Measurements from ENCODE around the gene CHRND. TPM values are rescaled to one million over a fixed set of nuclear protein-coding genes. Genes with fewer than 3 reads are reported as not detected.
A peak's percentile ranks its signal among the peaks of the same experiment; 100 is the strongest.

CHRND gene
- total and polyA plus RNA-seq, 2 donors, result 0.43 to 0.57 TPM

GRCh38 chr2:232573771-232574435 lies 47.9 kb downstream of the CHRND start:
- peaks cover 52 to 53% of the 10 kb centered on the region in 2 donors for H3K36me3 ChIP-seq (ENCODE audit: control insufficient read depth in 2 of 2, insufficient read depth in 2 of 2, low read length in 1 of 2)
- DNase-seq (ENCODE audit: low read depth in 6 of 9, low spot score in 9 of 9), result no peak
- WGBS, result 97% methylated on average over 8 of the region's 8 CpGs
- peaks cover 0 to 3% of the 10 kb centered on the region in 2 donors for H3K4me1 ChIP-seq (ENCODE audit: control insufficient read depth in 2 of 2, insufficient read depth in 2 of 2, low read length in 2 of 2)
- H3K27me3 ChIP-seq (ENCODE audit: control insufficient read depth in 2 of 2, insufficient read depth in 1 of 2, low read length in 1 of 2), result no peaks in the 10 kb centered on the region
- no peaks in the 10 kb centered on the region for H3K9me3 ChIP-seq (ENCODE audit: control insufficient read depth in 2 of 2, insufficient read depth in 1 of 2, low read length in 1 of 2)
- H3K4me3 ChIP-seq (ENCODE audit: low read length in 2 of 2), result no peak overlapping the region
- H3K27ac ChIP-seq (ENCODE audit: low read depth in 1 of 2, low read length in 1 of 2), result peak overlapping the region; percentile 34 to 40

GRCh38 chr2:232574674-232575403 lies 48.9 kb downstream of the CHRND start:
- H3K27ac ChIP-seq (ENCODE audit: low read depth in 1 of 2, low read length in 1 of 2), result no peak overlapping the region
- peak in 1 of 9 donors; percentile 5 for DNase-seq (ENCODE audit: low read depth in 6 of 9, low spot score in 9 of 9)
- peaks cover 0 to 3% of the 10 kb centered on the region in 2 donors for H3K4me1 ChIP-seq (ENCODE audit: control insufficient read depth in 2 of 2, insufficient read depth in 2 of 2, low read length in 2 of 2)
- H3K36me3 ChIP-seq (ENCODE audit: control insufficient read depth in 2 of 2, insufficient read depth in 2 of 2, low read length in 1 of 2), result peaks cover 42 to 50% of the 10 kb centered on the region in 2 donors
- H3K9me3 ChIP-seq (ENCODE audit: control insufficient read depth in 2 of 2, insufficient read depth in 1 of 2, low read length in 1 of 2), result no peaks in the 10 kb centered on the region
- H3K27me3 ChIP-seq (ENCODE audit: control insufficient read depth in 2 of 2, insufficient read depth in 1 of 2, low read length in 1 of 2), result no peaks in the 10 kb centered on the region
- 95% methylated on average over 5 of the region's 5 CpGs for WGBS
- H3K4me3 ChIP-seq (ENCODE audit: low read length in 2 of 2), result no peak overlapping the region

- Histone ChIP-seq H3K27ac (ENCODE audit: low read depth in 1 of 2, low read length in 1 of 2) (no peak overlapping the region), H3K4me1 (ENCODE audit: control insufficient read depth in 2 of 2, insufficient read depth in 2 of 2, low read length in 2 of 2) (peaks cover 0 to 2% of the 10 kb centered on the region in 2 donors), H3K36me3 (ENCODE audit: control insufficient read depth in 2 of 2, insufficient read depth in 2 of 2, low read length in 1 of 2) (peaks cover 37 to 45% of the 10 kb centered on the region in 2 donors), H3K27me3 (ENCODE audit: control insufficient read depth in 2 of 2, insufficient read depth in 1 of 2, low read length in 1 of 2) (no peaks in the 10 kb centered on the region), H3K4me3 (ENCODE audit: low read length in 2 of 2) (no peak overlapping the region), H3K9me3 (ENCODE audit: control insufficient read depth in 2 of 2, insufficient read depth in 1 of 2, low read length in 1 of 2) (no peaks in the 10 kb centered on the region)
- 98% methylated on average over 1 of the region's 1 CpG for WGBS
- DNase-seq (ENCODE audit: low read depth in 6 of 9, low spot score in 9 of 9), result no peak
These were observed 49.4 kb downstream of the CHRND start for GRCh38 chr2:232575404-232575746.

- Histone ChIP-seq H3K27me3 (ENCODE audit: control insufficient read depth in 2 of 2, insufficient read depth in 1 of 2, low read length in 1 of 2) (no peaks in the 10 kb centered on the region), H3K4me3 (ENCODE audit: low read length in 2 of 2) (no peak overlapping the region), H3K36me3 (ENCODE audit: control insufficient read depth in 2 of 2, insufficient read depth in 2 of 2, low read length in 1 of 2) (peaks cover 40 to 49% of the 10 kb centered on the region in 2 donors), H3K9me3 (ENCODE audit: control insufficient read depth in 2 of 2, insufficient read depth in 1 of 2, low read length in 1 of 2) (no peaks in the 10 kb centered on the region), H3K4me1 (ENCODE audit: control insufficient read depth in 2 of 2, insufficient read depth in 2 of 2, low read length in 2 of 2) (no peaks in the 10 kb centered on the region), H3K27ac (ENCODE audit: low read depth in 1 of 2, low read length in 1 of 2) (no peak overlapping the region)
- DNase-seq (ENCODE audit: low read depth in 6 of 9, low spot score in 9 of 9), result no peak
- WGBS, result 98% methylated on average over 2 of the region's 2 CpGs
These were observed 51.0 kb downstream of the CHRND start for GRCh38 chr2:232576995-232577394.

- Histone ChIP-seq H3K4me1 (ENCODE audit: control insufficient read depth in 2 of 2, insufficient read depth in 2 of 2, low read length in 2 of 2) (no peaks in the 10 kb centered on the region), H3K27me3 (ENCODE audit: control insufficient read depth in 2 of 2, insufficient read depth in 1 of 2, low read length in 1 of 2) (no peaks in the 10 kb centered on the region), H3K36me3 (ENCODE audit: control insufficient read depth in 2 of 2, insufficient read depth in 2 of 2, low read length in 1 of 2) (peaks cover 42 to 48% of the 10 kb centered on the region in 2 donors), H3K27ac (ENCODE audit: low read depth in 1 of 2, low read length in 1 of 2) (no peak overlapping the region), H3K9me3 (ENCODE audit: control insufficient read depth in 2 of 2, insufficient read depth in 1 of 2, low read length in 1 of 2) (no peaks in the 10 kb centered on the region), H3K4me3 (ENCODE audit: low read length in 2 of 2) (no peak overlapping the region)
- DNase-seq (ENCODE audit: low read depth in 6 of 9, low spot score in 9 of 9), result no peak
- 99% methylated on average over 2 of the region's 2 CpGs for WGBS
These were observed 51.9 kb downstream of the CHRND start for GRCh38 chr2:232577841-232578240.

- H3K27ac ChIP-seq (ENCODE audit: low read depth in 1 of 2, low read length in 1 of 2), result no peak overlapping the region
- no peak for DNase-seq (ENCODE audit: low read depth in 6 of 9, low spot score in 9 of 9)
- no peaks in the 10 kb centered on the region for H3K27me3 ChIP-seq (ENCODE audit: control insufficient read depth in 2 of 2, insufficient read depth in 1 of 2, low read length in 1 of 2)
- peaks cover 40 to 41% of the 10 kb centered on the region in 2 donors for H3K36me3 ChIP-seq (ENCODE audit: control insufficient read depth in 2 of 2, insufficient read depth in 2 of 2, low read length in 1 of 2)
- WGBS, result 98% methylated on average over 2 of the region's 2 CpGs
- H3K4me1 ChIP-seq (ENCODE audit: control insufficient read depth in 2 of 2, insufficient read depth in 2 of 2, low read length in 2 of 2), result no peaks in the 10 kb centered on the region
- no peaks in the 10 kb centered on the region for H3K9me3 ChIP-seq (ENCODE audit: control insufficient read depth in 2 of 2, insufficient read depth in 1 of 2, low read length in 1 of 2)
- H3K4me3 ChIP-seq (ENCODE audit: low read length in 2 of 2), result no peak overlapping the region
These were observed 52.7 kb downstream of the CHRND start for GRCh38 chr2:232578626-232579025.

- Histone ChIP-seq H3K27me3 (ENCODE audit: control insufficient read depth in 2 of 2, insufficient read depth in 1 of 2, low read length in 1 of 2) (no peaks in the 10 kb centered on the region), H3K4me1 (ENCODE audit: control insufficient read depth in 2 of 2, insufficient read depth in 2 of 2, low read length in 2 of 2) (no peaks in the 10 kb centered on the region), H3K9me3 (ENCODE audit: control insufficient read depth in 2 of 2, insufficient read depth in 1 of 2, low read length in 1 of 2) (no peaks in the 10 kb centered on the region), H3K27ac (ENCODE audit: low read depth in 1 of 2, low read length in 1 of 2) (no peak overlapping the region), H3K36me3 (ENCODE audit: control insufficient read depth in 2 of 2, insufficient read depth in 2 of 2, low read length in 1 of 2) (peaks cover 26 to 29% of the 10 kb centered on the region in 2 donors), H3K4me3 (ENCODE audit: low read length in 2 of 2) (no peak overlapping the region)
- WGBS, result 97% methylated on average over 6 of the region's 6 CpGs
- no peak for DNase-seq (ENCODE audit: low read depth in 6 of 9, low spot score in 9 of 9)
These were observed 54.7 kb downstream of the CHRND start for GRCh38 chr2:232580648-232580981.

- Histone ChIP-seq H3K9me3 (ENCODE audit: control insufficient read depth in 2 of 2, insufficient read depth in 1 of 2, low read length in 1 of 2) (no peaks in the 10 kb centered on the region), H3K36me3 (ENCODE audit: control insufficient read depth in 2 of 2, insufficient read depth in 2 of 2, low read length in 1 of 2) (peaks cover 24 to 26% of the 10 kb centered on the region in 2 donors), H3K4me1 (ENCODE audit: control insufficient read depth in 2 of 2, insufficient read depth in 2 of 2, low read length in 2 of 2) (no peaks in the 10 kb centered on the region), H3K4me3 (ENCODE audit: low read length in 2 of 2) (no peak overlapping the region), H3K27ac (ENCODE audit: low read depth in 1 of 2, low read length in 1 of 2) (no peak overlapping the region), H3K27me3 (ENCODE audit: control insufficient read depth in 2 of 2, insufficient read depth in 1 of 2, low read length in 1 of 2) (no peaks in the 10 kb centered on the region)
- DNase-seq (ENCODE audit: low read depth in 6 of 9, low spot score in 9 of 9), result no peak
These were observed 55.8 kb downstream of the CHRND start for GRCh38 chr2:232581725-232582124.

GRCh38 chr2:232584238-232584637 lies 58.3 kb downstream of the CHRND start:
- 97% methylated on average over 6 of the region's 6 CpGs for WGBS
- peaks cover 23 to 24% of the 10 kb centered on the region in 2 donors for H3K36me3 ChIP-seq (ENCODE audit: control insufficient read depth in 2 of 2, insufficient read depth in 2 of 2, low read length in 1 of 2)
- no peak overlapping the region for H3K27ac ChIP-seq (ENCODE audit: low read depth in 1 of 2, low read length in 1 of 2)
- no peak overlapping the region for H3K4me3 ChIP-seq (ENCODE audit: low read length in 2 of 2)
- H3K27me3 ChIP-seq (ENCODE audit: control insufficient read depth in 2 of 2, insufficient read depth in 1 of 2, low read length in 1 of 2), result no peaks in the 10 kb centered on the region
- no peaks in the 10 kb centered on the region for H3K4me1 ChIP-seq (ENCODE audit: control insufficient read depth in 2 of 2, insufficient read depth in 2 of 2, low read length in 2 of 2)
- DNase-seq (ENCODE audit: low read depth in 6 of 9, low spot score in 9 of 9), result no peak
- H3K9me3 ChIP-seq (ENCODE audit: control insufficient read depth in 2 of 2, insufficient read depth in 1 of 2, low read length in 1 of 2), result no peaks in the 10 kb centered on the region

Data from thymus (tissue), 11 donors.